GM21576 (cell line): Measurements from ENCODE around the gene ACTN1.

Source experiments
- ATAC-seq: cut with Tn5 transposase; IDR thresholded peaks from one replicate; pipeline ENCODE4 v1.9.1; 2021; ENCODE audit warnings: mild to moderate bottlenecking, moderate library complexity; ENCODE audit not compliant: unreplicated experiment

ACTN1 gene

DNA sequence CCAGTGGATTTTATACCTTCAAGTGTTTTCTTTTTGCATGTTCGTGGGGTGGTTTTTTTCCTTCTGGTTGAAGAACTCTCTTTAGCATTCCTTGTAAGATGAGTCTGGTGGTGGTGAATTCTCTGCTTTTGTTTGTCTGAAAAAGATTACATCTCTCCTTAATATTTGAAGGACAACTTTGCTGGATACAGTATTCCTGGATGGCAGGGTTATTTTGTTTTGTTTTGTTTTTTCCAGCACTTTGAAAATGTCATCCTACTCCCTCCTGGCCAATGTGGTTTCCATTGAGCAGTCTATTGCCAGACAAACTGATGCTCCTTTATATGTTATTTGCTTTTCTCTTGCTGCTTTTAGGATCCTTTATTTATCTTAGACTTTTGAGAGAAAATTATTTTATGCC is 143.0 kb downstream of the ACTN1 start:
- no peak for ATAC-seq

DNA sequence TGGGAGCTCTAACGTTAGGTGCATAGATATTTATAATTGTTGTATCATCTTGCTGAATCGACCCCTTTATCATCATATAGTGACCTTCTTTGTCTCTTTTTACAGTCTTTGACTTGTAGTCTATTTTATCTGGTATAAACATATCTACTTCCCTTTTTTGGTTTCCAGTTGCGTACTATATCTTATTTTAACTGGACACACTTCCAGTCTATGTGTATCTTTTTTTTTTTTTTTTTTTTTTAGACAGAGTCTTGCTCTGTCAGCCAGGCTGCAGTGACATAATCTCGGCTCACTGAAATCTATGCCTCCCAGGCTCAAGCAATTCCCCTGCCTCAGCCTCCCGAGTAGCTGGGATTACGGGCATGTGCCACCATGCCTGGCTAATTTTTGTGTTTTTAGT is 144.3 kb downstream of the ACTN1 start:
- no peak for ATAC-seq

DNA sequence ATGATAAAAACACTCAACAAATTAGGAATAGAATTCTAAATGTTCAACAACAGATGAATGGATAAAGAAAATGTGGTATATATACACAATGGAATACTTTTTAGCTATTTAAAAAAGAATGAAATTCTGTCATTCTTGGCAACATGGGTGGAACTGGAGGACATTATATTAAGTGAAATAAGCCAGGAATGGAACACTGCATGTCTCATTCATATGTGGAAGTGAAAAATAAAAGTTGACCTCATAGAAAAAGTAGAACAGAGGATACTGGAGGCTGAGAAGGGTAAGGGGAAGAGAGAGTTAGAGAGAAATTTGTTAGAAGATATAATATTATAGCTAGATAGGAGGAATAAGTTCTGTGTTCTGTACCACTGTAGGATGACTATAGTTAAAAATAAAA is 150.4 kb downstream of the ACTN1 start:
- no peak for ATAC-seq

DNA sequence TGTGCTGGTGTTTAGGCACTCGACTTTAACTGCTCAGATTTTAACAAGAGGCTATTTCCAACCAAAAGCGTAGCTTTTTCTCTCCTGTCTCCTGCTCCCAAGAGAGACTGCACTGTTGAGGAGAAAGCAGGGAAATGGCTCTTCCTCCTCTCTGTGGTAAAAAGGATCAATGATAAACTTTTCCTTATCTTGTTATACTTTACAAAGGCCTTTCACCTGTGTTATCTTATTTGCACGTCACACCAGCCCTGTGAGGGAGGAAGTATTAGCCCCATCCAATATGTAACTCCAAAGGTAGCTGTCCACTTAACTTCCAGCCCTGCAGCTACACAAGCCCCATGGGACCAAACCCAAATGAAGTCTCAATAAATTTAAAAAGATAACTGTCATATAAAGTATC is 153.4 kb downstream of the ACTN1 start:
- ATAC-seq: no peak

DNA sequence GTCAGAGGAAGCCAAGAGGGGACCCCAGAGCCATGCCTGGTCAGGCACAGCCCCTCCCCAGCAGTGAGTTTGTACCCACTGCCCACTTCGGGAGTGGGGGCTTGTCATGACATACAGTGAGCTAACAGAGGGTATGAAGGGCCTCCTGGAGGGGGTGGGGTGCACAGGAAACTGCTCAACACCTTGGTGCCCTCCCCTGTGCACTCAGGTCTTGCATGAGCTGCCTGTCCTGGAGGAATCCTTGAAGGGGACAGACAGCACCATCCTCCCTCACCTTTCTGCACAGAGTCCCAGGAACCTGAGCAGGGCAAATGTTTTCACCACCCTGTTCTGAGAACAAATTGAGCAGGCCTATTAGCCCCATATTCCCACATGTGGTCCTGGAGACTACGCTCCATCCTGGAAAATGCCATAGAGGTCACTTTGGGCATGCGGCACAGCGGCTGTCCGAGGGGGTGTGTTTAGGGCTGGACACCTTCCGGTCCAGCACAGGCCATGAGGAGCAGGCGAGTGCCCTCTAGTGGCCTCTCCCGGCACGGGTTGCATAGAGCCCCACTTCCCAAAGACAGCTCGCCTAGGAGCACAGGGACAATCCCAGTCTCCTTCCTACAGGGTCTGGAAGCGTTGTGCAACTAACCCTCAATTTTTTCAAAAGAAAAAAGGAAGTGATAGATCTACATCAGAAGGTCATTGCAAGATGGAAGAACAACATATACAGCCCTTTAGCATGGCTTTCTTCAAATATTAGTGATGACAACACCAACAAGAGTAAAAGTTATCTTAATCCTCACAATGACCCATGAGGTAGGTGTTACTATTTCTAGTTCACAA is 154.4 kb downstream of the ACTN1 start:
- no peak for ATAC-seq

DNA sequence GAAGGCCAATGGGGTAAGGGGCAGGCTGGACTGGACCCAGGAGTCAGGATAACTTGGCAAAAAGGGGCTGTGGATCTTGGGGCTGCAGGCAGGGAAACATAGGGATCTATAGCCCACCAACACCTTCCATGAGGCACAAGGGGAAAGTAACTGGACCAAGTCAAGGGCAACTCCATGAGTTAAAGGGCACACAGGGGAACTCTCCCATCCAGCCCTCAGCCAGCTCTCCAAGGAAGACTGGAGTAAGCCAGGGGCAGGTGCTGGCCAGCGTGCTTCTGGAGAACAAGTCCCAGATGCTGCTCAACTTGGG is 154.9 kb downstream of the ACTN1 start:
- no peak for ATAC-seq
